HG03039 (cell line): Measurements from ENCODE around the gene SHROOM1.
A peak's percentile ranks its signal among the peaks of the same experiment; 100 is the strongest.
"Not testable (repeated sequence)": the region's sequence is repeated elsewhere in the genome, so short reads cannot be mapped to it uniquely, and the experiment has no call there.

Experiments
- ATAC-seq: cut with Tn5 transposase; IDR thresholded peaks from one replicate; pipeline ENCODE4 v1.9.1; 2021; ENCODE audit warnings: mild to moderate bottlenecking, moderate library complexity; ENCODE audit not compliant: unreplicated experiment

SHROOM1 gene, protein sequence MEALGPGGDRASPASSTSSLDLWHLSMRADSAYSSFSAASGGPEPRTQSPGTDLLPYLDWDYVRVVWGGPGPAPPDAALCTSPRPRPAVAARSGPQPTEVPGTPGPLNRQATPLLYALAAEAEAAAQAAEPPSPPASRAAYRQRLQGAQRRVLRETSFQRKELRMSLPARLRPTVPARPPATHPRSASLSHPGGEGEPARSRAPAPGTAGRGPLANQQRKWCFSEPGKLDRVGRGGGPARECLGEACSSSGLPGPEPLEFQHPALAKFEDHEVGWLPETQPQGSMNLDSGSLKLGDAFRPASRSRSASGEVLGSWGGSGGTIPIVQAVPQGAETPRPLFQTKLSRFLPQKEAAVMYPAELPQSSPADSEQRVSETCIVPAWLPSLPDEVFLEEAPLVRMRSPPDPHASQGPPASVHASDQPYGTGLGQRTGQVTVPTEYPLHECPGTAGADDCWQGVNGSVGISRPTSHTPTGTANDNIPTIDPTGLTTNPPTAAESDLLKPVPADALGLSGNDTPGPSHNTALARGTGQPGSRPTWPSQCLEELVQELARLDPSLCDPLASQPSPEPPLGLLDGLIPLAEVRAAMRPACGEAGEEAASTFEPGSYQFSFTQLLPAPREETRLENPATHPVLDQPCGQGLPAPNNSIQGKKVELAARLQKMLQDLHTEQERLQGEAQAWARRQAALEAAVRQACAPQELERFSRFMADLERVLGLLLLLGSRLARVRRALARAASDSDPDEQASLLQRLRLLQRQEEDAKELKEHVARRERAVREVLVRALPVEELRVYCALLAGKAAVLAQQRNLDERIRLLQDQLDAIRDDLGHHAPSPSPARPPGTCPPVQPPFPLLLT

DNA sequence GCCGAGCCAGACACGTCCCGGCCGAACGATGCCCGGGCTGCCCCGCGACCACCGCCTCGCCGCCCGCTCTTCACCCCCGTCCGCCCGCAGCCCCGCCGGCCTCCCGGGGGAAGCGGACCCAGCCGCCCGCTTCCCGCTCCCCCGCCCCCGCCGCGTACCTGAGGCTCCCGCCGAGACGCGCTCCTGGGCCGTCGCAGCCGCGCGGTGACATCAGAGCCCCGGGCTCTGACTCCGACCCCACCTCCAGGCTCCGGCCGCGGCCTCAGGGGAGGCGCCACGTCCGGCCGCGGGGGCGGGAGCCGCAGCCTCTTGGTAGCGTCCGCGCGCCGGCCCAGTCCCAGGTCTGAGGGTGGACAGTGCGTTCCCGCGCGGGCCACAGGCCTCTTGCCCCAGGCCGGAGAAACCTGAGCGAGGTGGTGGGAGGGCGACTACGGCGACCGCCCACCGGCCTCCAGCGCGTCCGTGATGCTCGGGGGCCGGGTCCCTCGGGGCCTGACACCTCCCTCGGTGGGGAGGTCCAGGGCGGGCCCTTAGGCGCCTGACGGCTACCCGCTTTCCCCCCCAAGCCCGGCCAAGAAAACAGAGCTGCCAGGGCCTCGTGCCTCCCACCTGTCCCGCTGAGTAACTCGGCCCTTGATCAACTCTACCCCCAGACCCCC is at the start of gene SHROOM1:
TSS of gene SHROOM1 (minus strand) at position 212 of the 659 bp plus-strand sequence. CDS start 4,507 bp downstream, outside the sequence.
- peak; percentile 56 for ATAC-seq

DNA sequence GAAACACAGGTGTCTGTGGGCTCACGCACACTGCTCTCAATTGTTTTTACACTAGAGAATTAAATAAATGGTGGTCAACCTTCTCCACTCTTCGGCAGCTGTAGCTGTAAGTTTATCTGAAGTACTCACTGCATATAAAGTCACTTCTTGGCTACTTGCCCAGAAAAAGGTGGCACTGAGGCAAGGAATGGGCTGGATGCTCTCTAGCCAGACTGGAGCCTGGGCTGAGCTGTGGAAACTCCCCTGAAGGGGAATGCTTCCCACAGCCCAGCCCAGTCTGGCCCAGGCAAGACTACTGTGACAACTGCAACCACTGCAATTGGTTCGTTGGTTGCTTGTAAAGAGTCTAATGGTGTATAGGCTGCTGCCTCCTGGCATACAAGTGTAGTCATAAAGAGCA is 47.5 kb upstream of the SHROOM1 start:
- ATAC-seq = no peak

DNA sequence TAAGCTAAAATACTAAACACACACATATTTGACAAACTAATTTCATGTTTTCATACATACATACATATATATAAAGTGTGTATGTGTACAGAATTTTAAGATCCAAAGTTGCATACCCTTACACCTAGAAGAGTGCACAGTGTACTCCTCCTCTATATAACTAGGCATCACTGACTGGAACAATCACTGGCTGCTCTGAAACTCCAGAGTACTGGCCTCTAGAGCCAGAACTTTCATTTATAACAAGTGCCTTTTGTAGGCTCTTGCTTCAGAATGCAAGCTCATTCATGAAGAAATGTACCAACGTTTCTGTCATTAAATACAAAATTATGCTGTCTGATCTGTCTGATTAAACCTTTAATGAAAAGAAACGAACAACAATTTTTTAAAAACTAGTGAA is 47.0 kb upstream of the SHROOM1 start:
- no peak for ATAC-seq

DNA sequence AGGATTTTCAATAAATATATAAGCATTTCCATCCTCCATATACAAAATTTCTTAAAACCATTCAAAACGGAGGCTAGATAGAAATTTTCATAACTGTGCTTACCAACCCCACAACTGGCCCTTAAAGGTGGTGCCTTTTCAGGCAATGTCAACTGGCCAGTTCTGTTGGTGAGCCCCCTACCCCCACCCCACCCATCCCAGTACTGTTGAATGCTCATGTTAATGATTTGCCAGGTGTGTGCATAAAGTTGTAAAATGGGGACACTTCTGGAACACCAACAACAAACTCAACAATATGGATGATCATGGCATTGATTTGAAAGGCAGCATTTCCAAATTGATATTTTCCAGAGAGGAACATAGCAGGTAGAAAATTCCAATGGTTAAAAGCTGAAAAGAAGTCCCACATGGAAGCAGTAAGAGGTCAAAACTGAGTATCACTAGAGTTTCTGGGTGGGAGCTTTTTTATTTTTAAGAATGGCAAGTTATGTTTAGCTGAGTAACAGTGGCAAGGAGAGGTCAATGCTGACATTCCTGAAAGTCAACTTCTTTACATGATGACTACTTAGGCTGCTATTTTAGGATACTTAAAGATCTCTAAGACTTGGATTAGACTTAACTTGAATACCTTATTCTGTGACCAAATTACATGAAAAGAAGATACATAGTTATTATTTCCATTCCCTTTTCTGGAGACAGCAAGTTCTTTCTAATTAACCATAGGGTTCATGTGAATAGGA is 45.7 kb upstream of the SHROOM1 start:
- ATAC-seq = no peak

DNA sequence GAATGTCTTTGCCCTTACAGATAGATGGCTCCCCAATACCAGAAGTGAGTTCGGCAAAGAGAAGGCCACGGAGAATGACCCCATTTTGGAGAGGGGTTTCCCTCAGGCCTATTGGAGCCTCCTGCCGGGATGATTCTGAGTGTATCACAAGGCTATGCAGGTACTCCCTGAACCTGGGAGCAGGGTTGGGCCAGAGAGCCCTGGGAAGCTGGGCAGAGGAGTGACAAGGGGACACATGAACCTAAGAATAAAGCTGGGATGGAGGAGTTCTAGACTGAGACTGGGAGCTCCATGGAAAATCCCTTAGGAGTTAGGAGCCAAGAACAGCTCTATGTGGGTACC is 43.5 kb upstream of the SHROOM1 start:
- ATAC-seq = no peak

DNA sequence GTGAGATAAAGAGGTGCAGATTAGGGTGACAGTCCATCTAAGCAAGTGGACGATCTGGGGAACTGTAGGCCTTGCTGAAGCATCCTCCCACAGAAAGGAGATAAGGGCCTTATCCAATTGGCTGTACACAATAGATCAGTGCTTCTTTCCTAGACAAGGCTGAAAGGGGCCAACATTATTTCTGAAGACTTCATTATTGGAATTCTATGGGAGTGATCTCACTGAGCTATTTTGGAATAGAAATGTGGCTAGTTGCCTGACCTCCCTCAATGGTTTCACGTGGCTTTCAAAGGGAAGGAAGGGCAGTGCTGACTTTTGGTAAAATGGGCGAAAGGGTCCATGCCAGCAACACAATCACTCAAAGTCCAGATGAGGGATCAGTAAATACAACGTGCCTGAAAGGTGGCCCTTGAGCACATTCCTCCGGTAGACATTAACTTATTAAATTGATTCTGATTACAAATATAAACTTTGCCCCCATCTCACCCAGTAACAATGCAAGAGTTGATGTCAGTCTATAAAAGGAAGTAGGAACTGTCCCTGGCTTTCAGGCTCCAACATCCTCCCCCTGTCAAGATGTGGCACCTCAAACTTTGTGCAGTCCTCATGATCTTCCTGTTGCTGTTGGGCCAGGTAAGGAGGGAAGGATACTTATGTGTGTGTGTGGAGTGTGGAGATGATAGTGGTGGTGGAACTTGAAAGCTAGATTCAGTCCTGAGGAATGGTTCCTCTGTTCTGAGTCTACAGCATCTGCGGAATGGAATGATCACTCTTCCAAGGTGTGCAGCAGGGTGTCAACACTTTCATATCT is 42.9 kb upstream of the SHROOM1 start, which contains the start of gene LEAP2:
TSS of gene LEAP2 (plus strand) at position 550 of the 811 bp plus-strand sequence. CDS start at position 577, 27 bp downstream.
- no peak for ATAC-seq

DNA sequence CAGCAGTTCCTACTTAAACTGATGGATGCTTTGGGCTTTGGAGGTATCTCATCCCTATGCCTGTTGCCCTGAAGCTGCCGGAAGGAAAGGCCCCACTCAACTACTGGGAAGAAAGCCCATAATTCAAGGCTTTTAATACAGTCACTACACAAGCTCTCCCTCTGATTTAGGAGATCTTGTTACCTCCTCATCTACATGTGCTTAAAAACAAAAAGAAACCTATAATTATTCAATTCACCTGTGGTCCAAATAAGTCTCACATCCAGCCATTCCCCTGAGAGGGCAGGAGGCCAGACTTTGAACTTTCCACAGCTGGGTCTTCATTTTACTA is 42.3 kb upstream of the SHROOM1 start:
- no peak for ATAC-seq

DNA sequence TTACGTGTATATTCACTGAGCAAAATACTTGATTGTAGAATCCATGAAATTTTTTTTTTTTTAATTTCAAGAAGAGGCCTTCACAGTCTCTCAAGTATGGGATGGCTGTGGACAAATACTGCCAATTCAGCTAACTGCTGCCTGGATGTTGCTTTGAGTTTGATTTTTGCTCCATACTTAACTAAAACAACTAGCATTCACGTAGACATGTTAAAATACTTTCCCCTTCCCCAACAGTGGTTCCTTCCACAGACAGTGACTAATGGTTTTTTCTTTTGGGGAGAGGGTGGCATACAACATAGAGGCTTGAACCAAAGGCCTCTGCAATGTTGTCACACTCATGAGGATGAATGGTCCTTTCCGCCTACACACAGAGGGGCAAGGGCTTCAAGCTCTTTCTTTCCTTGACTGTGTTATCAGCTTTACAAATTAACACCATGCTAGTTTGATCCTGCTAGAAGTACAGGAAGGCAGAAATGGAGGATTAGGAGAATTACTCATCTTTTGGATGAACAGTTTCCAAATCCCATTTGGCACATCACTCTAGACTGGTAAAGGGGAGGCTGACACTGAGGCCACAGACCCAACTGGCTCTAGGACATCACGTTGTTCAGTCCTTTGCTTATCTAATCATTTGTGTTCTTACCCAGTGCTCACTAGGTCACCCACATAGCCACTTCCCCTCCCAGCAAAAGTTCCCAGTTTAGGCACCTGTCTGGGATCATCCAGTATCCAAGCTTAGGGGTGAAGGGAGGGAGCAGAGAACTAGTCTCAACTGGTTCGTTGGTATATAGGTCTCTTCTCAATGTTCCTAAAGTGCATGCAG is 41.2 kb upstream of the SHROOM1 start:
- ATAC-seq = no peak

DNA sequence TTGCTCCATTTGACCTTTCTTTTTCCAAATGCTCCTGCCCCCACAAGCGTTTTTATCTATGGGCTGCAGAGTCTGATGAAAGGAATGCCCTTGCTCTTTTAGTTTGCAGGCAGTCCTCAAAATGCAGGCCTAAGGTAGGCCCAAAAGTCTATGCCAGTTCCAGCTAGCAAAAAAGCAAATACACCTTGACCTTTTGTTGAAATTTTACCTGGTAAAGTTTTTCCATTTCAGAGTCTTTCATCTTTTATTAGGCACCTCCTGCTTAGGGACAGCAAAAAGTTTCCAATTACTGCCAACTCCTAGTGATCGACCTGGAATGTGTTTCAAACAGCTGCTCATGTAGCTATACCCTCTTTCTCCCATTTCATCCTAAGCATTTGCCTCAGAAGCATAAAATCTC is 40.4 kb upstream of the SHROOM1 start:
- ATAC-seq = no peak

DNA sequence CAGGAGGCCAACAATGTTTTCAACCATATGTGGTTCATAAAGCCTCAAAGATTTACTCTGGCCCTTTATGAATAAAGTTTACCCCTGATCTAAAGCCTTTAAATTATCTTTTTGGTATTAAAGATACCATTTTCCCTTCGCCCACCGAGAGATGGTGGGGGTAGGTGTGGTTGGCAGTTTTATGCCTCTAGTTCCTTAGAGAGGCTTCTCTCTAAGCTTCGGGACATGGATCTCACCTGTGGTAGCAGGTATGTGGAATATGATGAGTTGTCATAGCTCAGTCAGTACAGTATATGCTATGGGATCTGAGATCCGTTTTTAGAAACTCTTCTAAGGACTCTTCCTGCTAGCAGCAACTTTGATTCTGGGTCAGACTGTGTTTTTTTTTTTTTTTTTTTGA is 38.3 kb upstream of the SHROOM1 start:
- ATAC-seq = no peak

DNA sequence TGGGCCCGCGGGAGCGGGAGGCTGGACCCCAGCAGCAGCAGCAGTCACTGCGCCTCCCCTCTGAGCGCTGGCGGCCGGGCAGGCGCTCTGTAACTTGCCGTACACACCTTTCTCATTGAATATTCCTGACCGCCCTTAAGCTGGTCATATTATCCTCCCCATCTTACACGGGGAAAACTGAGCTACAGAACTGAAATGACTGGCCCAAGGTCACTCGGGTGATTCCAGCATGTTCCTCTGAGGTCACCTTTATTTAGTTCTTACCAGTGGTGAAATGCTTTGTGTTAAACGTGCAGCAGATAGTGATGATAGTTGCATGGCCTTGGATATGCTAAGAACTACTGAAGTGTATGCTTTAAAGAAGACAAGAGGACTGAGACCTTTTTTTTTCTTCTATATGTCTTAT is 36.6 kb upstream of the SHROOM1 start:
- peak; percentile 15 for ATAC-seq

DNA sequence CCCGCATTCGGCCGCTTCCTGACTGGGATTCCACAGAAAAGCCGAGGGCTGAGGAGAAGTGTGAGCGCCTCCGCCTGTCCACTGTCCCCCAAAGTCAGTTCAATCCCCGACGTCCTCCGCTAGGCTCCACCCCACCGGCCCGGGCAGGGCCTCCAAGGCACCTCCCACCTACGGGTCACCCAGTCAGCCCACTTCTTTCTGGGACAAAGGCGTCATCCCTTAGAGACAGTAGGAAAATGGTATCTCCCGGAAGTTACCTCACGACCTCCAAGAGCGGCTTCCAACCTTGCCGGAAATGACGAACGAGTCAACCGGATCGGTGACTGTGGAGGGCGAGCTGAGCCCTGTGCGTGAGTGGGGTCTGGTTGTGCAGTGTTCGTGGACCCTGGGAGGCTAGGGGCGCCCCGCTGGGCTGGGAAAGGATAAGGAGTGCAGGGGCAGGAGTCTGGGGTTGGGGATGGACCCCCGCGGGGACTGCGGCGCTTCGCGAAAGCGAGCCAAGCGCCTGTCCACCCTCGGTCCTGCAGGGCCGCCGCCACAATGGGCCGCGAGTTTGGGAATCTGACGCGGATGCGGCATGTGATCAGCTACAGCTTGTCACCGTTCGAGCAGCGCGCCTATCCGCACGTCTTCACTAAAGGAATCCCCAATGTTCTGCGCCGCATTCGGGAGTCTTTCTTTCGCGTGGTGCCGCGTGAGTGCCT is 36.0 kb upstream of the SHROOM1 start, which contains the start of the genes GDF9 and UQCRQ:
TSS of gene GDF9 (minus strand) at position 128 of the 704 bp plus-strand sequence. CDS start 1,936 bp downstream, outside the sequence.
TSS of gene UQCRQ (plus strand) at position 301 of the 704 bp plus-strand sequence. CDS start at position 541, 240 bp downstream.
- ATAC-seq = peak; percentile 98

DNA sequence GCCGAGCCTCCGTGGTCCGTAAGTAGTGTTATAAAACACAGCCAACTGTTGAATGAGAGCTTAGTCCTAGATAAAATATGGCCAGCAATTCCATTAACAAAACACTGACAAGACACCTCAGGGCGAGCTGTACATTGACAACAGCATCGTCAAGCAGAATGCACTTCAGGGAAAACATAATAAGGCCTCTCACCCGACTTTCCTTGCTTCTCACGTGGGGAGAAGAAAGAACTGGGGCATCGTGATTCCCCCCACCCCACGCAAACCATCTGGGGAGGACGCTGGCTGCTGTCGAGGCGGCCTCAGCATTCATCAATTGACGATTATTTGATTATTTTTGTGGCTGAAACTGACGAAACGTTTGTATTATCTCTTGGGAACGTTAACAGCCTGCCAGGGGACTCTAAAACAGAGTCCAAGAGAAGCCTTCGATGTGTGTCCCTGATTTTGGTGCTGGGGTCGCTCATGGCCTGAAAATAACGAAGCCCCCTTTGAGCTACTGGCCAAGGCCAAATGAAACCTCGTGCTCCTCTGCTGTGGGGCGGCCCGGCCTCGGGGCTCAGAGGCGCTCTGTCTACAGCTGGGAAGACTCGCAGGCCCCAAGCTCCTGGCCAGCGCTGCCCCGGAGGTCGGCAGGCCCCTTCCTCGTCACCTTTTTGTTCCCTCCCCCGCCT is 35.4 kb upstream of the SHROOM1 start:
- ATAC-seq = no peak

DNA sequence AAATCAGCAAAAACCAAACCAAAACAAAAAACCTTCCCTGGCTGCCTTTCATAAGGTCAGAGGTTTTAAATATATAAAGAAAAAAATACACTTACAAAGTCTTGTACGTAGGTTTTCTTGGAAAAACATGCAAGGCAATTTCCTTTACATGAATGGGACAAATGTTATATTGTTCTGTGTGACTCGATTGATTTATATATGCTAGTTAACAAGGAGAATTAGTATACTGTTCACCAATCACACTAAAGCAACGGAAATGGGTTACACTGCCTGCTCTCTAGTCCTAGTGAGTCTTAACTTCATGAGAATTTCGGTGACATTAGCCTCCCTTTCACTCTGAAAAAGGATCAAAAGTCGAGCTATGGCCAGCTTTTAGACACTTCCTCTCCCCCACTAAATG is 30.3 kb upstream of the SHROOM1 start:
- no peak for ATAC-seq

DNA sequence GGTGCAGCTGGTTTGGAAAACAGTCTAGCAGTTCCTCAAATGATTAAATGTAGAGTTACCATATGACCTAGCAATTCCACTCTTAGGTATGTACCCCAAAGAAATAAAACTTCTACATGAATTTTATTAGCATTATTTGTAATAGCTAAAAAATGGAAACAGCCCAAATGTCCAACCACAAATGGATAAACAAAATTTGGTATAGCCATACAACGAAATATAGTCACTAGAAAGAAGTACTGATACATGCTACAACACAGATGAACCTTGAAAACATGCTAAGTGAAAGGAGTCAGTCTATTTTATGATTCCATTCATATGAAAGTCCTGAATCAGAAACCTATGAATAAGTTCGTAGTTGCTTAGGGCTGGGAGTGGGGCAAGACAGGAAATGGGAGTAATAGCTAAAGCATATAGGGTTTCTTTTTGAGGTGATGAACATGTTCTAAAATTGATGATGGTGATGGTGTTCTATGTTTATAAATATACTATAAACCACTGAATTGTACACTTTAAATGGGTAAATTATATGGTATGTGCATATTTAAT is 29.5 kb upstream of the SHROOM1 start:
- ATAC-seq = no peak

DNA sequence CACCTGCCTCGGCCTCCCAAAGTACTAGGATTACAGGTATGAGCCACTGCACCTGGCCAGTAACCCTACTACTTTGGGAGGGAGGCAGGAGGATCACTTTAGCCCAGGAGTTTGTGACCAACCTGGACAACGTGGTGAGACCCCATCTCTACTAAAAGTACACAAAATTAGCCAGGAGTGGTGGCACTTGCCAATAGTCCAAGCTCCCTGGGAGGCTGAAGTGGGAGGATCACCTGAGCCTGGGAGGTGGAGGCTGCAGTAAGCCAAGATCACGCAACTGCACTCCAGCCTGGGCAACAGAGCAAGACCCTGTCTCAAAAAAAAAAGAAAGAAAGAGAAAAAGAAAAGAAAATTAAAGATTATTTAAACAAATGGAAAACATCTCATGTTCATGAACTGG is 25.6 kb upstream of the SHROOM1 start:
- ATAC-seq = no peak

DNA sequence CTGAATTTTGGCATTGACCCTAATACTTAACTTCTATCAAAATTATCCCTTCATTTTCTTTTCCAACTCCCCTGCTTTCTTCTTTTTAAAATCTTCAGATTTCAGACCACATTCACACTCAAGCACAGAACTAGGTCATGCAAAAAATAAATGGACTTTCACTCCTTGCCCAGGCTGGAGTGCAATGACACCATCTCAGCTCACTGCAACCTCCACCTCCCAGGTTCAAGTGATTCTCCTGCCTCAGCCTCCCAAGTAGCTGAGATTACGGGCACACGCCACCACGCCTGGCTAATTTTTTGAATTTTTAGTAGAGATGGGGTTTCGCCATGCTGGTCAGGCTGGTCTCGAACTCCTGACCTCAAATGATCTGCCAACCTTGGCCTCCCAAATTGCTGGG is 24.5 kb upstream of the SHROOM1 start:
- not testable (repeated sequence) for ATAC-seq
